PC-3 (cell line): ENCODE measurements around the gene LSM11.

Experiments
- CTCF ChIP-seq: fragments of 300-600 bp; sonication (generic); conservative IDR thresholded peaks from 2 replicates; pipeline ENCODE4 v1.5.1; 2017; ENCODE audit warnings: antibody characterized with exemption, low read depth, mild to moderate bottlenecking, low read length
- EZH2 ChIP-seq: fragments of 300-600 bp; sonication (generic); IDR thresholded peaks from one replicate; pipeline ENCODE4 v1.6.1; 2017; ENCODE audit warnings: antibody characterized with exemption, mild to moderate bottlenecking, low read length; ENCODE audit not compliant: unreplicated experiment
- EZH2phosphoT487 ChIP-seq: fragments of 300-600 bp; sonication (generic); IDR thresholded peaks from 2 replicates; pipeline ENCODE4 v1.6.1; 2018; ENCODE audit warnings: mild to moderate bottlenecking, antibody characterized with exemption, low read length, borderline replicate concordance

- TF ChIP-seq CTCF (no peak), EZH2 (no peak), EZH2phosphoT487 (no peak)
Measured at GRCh38 chr5:157703736-157704135, 39.8 kb upstream of the LSM11 start.
